ENCODE data around the gene PDSS2. TPM values are rescaled to one million over a fixed set of nuclear protein-coding genes. Genes with fewer than 3 reads are reported as not detected.

PDSS2 gene
- total RNA-seq, 1 experiment from 2014 or later: 12.1 TPM

GRCh38 chr6:107402533-107402932 is 56.8 kb downstream of the PDSS2 start:
- no CpG with 5 or more reads among the region's 1 CpG for WGBS (ENCODE audit: extremely low coverage, insufficient read length, low lambda C conversion rate)

More at GRCh38 chr6:107402533-107402932, 56.8 kb downstream of the PDSS2 start:
- Histone ChIP-seq H3K23me2 (ENCODE audit: insufficient read length, low read depth, low read length, poor library complexity, severe bottlenecking) (no peaks in the 10 kb centered on the region), H3T11ph (ENCODE audit: low read length) (no peak overlapping the region), H2AK5ac (ENCODE audit: insufficient read length, low read length) (no peak overlapping the region), H3K9ac (ENCODE audit: extremely low read depth, insufficient read length, low read length) (no peak overlapping the region), H4K8ac (replicated peaks; ENCODE audit: insufficient read length, low read depth, low read length) (no peak overlapping the region), H2BK5ac (ENCODE audit: insufficient read length, low read length) (no peak overlapping the region), H3K4me1 (ENCODE audit: insufficient read depth, low read length) (peaks cover 4% of the 10 kb centered on the region; the same call in 1 of the 2 replicates), H3K56ac (ENCODE audit: insufficient read length, low read depth, low read length) (no peak overlapping the region), H3K23ac (ENCODE audit: insufficient read length, low read depth, low read length) (no peak overlapping the region), H3K9me3 (ENCODE audit: control insufficient read depth, low read depth, low read length) (no peaks in the 10 kb centered on the region), H2BK12ac (ENCODE audit: insufficient read length, low read depth, low read length) (no peak overlapping the region), H3K14ac (ENCODE audit: insufficient read depth, low read length) (no peak overlapping the region), H3K79me1 (ENCODE audit: insufficient read depth, low read depth, low read length, poor library complexity, severe bottlenecking) (peaks cover under 1% of the 10 kb centered on the region), H4K5ac (ENCODE audit: insufficient read length, low read depth, low read length) (no peak overlapping the region), H3K4me2 (ENCODE audit: insufficient read depth, insufficient read length, low read length) (no peak overlapping the region), H3K4ac (ENCODE audit: low read depth, low read length) (no peak overlapping the region), H3K27ac (ENCODE audit: insufficient read length, low read depth, low read length) (no peak overlapping the region), H3K79me2 (ENCODE audit: insufficient read depth, low read length) (no peaks in the 10 kb centered on the region), H3K18ac (ENCODE audit: insufficient read length, low read depth, low read length) (no peak overlapping the region), H2AFZ (ENCODE audit: low read length) (no peak overlapping the region), H4K20me1 (ENCODE audit: control insufficient read depth, insufficient read depth, insufficient read length) (no peaks in the 10 kb centered on the region), H2BK20ac (ENCODE audit: low read depth, low read length, poor library complexity, severe bottlenecking) (no peak overlapping the region), H3K27me3 (ENCODE audit: insufficient read depth, low read length) (no peaks in the 10 kb centered on the region), H4K91ac (ENCODE audit: insufficient read length, low read depth, low read length) (no peak overlapping the region), H2BK120ac (ENCODE audit: low read depth, low read length, poor library complexity, severe bottlenecking) (no peak overlapping the region), H2BK15ac (ENCODE audit: low read depth, low read length) (no peak overlapping the region)
- Mint-ChIP-seq H3K4me3 (no peak overlapping the region), H3K9me3 (peaks cover 19 to 21% of the 10 kb centered on the region in 2 experiments), H3K27me3 (ENCODE audit: low read depth) (no peaks in the 10 kb centered on the region), H3K27ac (no peak overlapping the region), H3K4me1 (peaks cover 6 to 18% of the 10 kb centered on the region in 2 experiments), H3K36me3 (ENCODE audit: insufficient read depth in 1 of 3, low read depth in 3 of 3) (peaks cover 11 to 40% (median 29%) of the 10 kb centered on the region in 3 experiments; a peak in 6 of 7 replicates)
- DNase-seq: no peak
- TF ChIP-seq, protein P1, sequence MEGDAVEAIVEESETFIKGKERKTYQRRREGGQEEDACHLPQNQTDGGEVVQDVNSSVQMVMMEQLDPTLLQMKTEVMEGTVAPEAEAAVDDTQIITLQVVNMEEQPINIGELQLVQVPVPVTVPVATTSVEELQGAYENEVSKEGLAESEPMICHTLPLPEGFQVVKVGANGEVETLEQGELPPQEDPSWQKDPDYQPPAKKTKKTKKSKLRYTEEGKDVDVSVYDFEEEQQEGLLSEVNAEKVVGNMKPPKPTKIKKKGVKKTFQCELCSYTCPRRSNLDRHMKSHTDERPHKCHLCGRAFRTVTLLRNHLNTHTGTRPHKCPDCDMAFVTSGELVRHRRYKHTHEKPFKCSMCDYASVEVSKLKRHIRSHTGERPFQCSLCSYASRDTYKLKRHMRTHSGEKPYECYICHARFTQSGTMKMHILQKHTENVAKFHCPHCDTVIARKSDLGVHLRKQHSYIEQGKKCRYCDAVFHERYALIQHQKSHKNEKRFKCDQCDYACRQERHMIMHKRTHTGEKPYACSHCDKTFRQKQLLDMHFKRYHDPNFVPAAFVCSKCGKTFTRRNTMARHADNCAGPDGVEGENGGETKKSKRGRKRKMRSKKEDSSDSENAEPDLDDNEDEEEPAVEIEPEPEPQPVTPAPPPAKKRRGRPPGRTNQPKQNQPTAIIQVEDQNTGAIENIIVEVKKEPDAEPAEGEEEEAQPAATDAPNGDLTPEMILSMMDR (conservative IDR thresholded peaks at IDR 0.05): no peak
